Smooth muscle cell (in vitro differentiated cells): ENCODE results near the gene GRK3. TPM values are rescaled to one million over a fixed set of nuclear protein-coding genes. Genes with fewer than 3 reads are reported as not detected.

Source experiments
- DNase-seq: peaks from one replicate; lab custom pipeline; 2025; ENCODE audit not compliant: unreplicated experiment; lab: John Stamatoyannopoulos, UW
- H2AFZ ChIP-seq: fragments of 200-600 bp; sonication (generic); 2 replicates; pipeline ENCODE4 v1.6.0; 2016; ENCODE audit warnings: antibody characterized with exemption, low read depth, mild to moderate bottlenecking
- H3F3A ChIP-seq: fragments of 200-600 bp; sonication (generic); 2 replicates; pipeline ENCODE4 v1.6.0; 2017; ENCODE audit warnings: antibody characterized with exemption, low read depth
- H3K27ac ChIP-seq: fragments of 200-600 bp; sonication (generic); 2 replicates; pipeline ENCODE4 v1.5.1; 2016; ENCODE audit warnings: low read depth, mild to moderate bottlenecking
- H3K27me3 ChIP-seq: fragments of 200-600 bp; sonication (generic); 2 replicates; pipeline ENCODE4 v1.6.1; 2016; ENCODE audit warnings: low read depth, mild to moderate bottlenecking
- H3K36me3 ChIP-seq: fragments of 200-600 bp; sonication (generic); 2 replicates; pipeline ENCODE4 v1.5.1; 2016; ENCODE audit warnings: low read depth
- H3K4me1 ChIP-seq: fragments of 200-600 bp; sonication (generic); 2 replicates; pipeline ENCODE4 v1.5.1; 2016; ENCODE audit warnings: low read depth
- H3K4me2 ChIP-seq: fragments of 200-600 bp; sonication (generic); 2 replicates; pipeline ENCODE4 v1.6.0; 2016; ENCODE audit warnings: mild to moderate bottlenecking
- H3K4me3 ChIP-seq: fragments of 200-600 bp; sonication (generic); 2 replicates; pipeline ENCODE4 v1.5.1; 2016; ENCODE audit warnings: mild to moderate bottlenecking
- H3K79me2 ChIP-seq: fragments of 200-600 bp; sonication (generic); 2 replicates; pipeline ENCODE4 v1.6.0; 2016; ENCODE audit warnings: low read depth, mild to moderate bottlenecking
- H3K9ac ChIP-seq: fragments of 200-600 bp; sonication (generic); 2 replicates; pipeline ENCODE4 v1.6.0; 2016; ENCODE audit warnings: low read depth
- H3K9me3 ChIP-seq: fragments of 200-600 bp; sonication (generic); replicated peaks from 2 replicates; pipeline ENCODE4 v1.5.1; 2016; ENCODE audit warnings: low read depth
- H4K20me1 ChIP-seq: fragments of 200-600 bp; sonication (generic); 2 replicates; pipeline ENCODE4 v1.6.0; 2016; ENCODE audit warnings: low read depth
- CTCF ChIP-seq: fragments of 200-600 bp; sonication (generic); IDR thresholded peaks from 2 replicates; pipeline ENCODE4 v1.5.1; 2017; ENCODE audit warnings: borderline replicate concordance, mild to moderate bottlenecking, antibody characterized with exemption; ENCODE audit not compliant: insufficient read depth, poor library complexity, severe bottlenecking
- WGBS: methylation state at CpG from one replicate; pipeline ENCODE4 v1.1.7; 2016; ENCODE audit warnings: low lambda C conversion rate; 5-methylcytosine and 5-hydroxymethylcytosine counted together
- polyA plus RNA-seq: library from polyadenylated mRNA; unstranded; fragments of >200 nt; fragmentation: Nextera tagmentation; extraction: Ambion mirVana; gene quantifications from 2 replicates; pipeline ENCODE4 v1.2.1, GENCODE V29; 2016
- total RNA-seq: library from RNA; depleted of rRNA; stranded (reverse); fragments of >200 nt; gene quantifications from 2 replicates; pipeline ENCODE4 v1.2.3, GENCODE V29; 2014

The GRK3 gene
- total and polyA plus RNA-seq, 2 experiments from 2014 or later = 1.0 to 4.6 TPM

GRCh38 chr22:25630447-25630846, 66.0 kb downstream of the GRK3 start:
- H3K36me3 ChIP-seq = no peaks in the 10 kb centered on the region
- H4K20me1 ChIP-seq = peaks cover 17% of the 10 kb centered on the region
- H3K4me1 ChIP-seq = peaks cover 5% of the 10 kb centered on the region
- WGBS = 86% methylated on average over 5 of the region's 5 CpGs
- no peaks in the 10 kb centered on the region for H3K9me3 ChIP-seq
- no peak overlapping the region for H3K4me2 ChIP-seq
- H3K4me3 ChIP-seq = no peak overlapping the region
- H3K9ac ChIP-seq = no peak overlapping the region
- no peak overlapping the region for H3K27ac ChIP-seq
- H3K27me3 ChIP-seq = no peaks in the 10 kb centered on the region
- no peak for TF ChIP-seq CTCF
- H3K79me2 ChIP-seq = peaks cover 7% of the 10 kb centered on the region
- H3F3A ChIP-seq = no peaks in the 10 kb centered on the region
- no peak overlapping the region for H2AFZ ChIP-seq
- DNase-seq = no peak

DNA sequence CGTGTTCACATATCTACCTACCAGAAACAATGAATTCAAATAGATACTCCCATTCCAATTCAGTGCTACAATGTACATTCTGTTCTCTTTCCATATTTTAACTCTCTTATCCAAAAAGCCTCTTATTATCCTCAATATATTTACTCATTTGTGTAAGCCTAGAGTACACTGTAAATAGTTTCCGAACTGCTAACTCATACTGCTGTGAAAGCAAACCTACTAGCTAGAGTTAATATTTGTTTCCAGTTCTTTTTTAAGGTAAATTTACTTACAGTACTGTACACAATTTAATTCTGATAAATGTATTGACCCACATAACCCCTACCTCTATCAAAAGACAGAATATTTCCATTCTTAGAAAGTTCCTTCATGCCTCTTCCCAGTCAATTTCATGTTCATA, 71.8 kb downstream of the GRK3 start:
- WGBS = 96% methylated on average over 2 of the region's 2 CpGs
- H3K27ac ChIP-seq = no peak overlapping the region
- peaks cover 7% of the 10 kb centered on the region for H3K79me2 ChIP-seq
- H3K4me3 ChIP-seq = no peak overlapping the region
- no peak overlapping the region for H3K9ac ChIP-seq
- no peaks in the 10 kb centered on the region for H3K4me1 ChIP-seq
- H3K4me2 ChIP-seq = no peak overlapping the region
- no peak for DNase-seq
- no peaks in the 10 kb centered on the region for H4K20me1 ChIP-seq
- no peaks in the 10 kb centered on the region for H3K36me3 ChIP-seq
- no peak overlapping the region for H2AFZ ChIP-seq
- H3K9me3 ChIP-seq = no peaks in the 10 kb centered on the region
- no peak for TF ChIP-seq CTCF
- H3K27me3 ChIP-seq = no peaks in the 10 kb centered on the region
- H3F3A ChIP-seq = no peaks in the 10 kb centered on the region

- Histone ChIP-seq H3K9ac (no peak overlapping the region), H4K20me1 (no peaks in the 10 kb centered on the region), H3K9me3 (no peaks in the 10 kb centered on the region), H3K36me3 (no peaks in the 10 kb centered on the region), H3K27ac (no peak overlapping the region), H3F3A (no peaks in the 10 kb centered on the region), H3K79me2 (peaks cover 7% of the 10 kb centered on the region), H2AFZ (no peak overlapping the region), H3K4me3 (no peak overlapping the region), H3K27me3 (no peaks in the 10 kb centered on the region), H3K4me1 (no peaks in the 10 kb centered on the region), H3K4me2 (no peak overlapping the region)
- DNase-seq = no peak
- TF ChIP-seq CTCF = no peak
- WGBS = 100% methylated on average over 2 of the region's 2 CpGs
Observed at GRCh38 chr22:25637032-25637431, 72.6 kb downstream of the GRK3 start.

- Histone ChIP-seq H3F3A (no peaks in the 10 kb centered on the region), H3K4me2 (no peak overlapping the region), H2AFZ (no peak overlapping the region), H3K27ac (no peak overlapping the region), H3K9me3 (no peaks in the 10 kb centered on the region), H3K4me1 (no peaks in the 10 kb centered on the region), H3K4me3 (no peak overlapping the region), H4K20me1 (no peaks in the 10 kb centered on the region), H3K36me3 (no peaks in the 10 kb centered on the region), H3K9ac (no peak overlapping the region), H3K79me2 (peaks cover 7% of the 10 kb centered on the region), H3K27me3 (no peaks in the 10 kb centered on the region)
- no peak for TF ChIP-seq CTCF
- no peak for DNase-seq
- WGBS = 95% methylated on average over 4 of the region's 4 CpGs
Observed at GRCh38 chr22:25637672-25638071, 73.2 kb downstream of the GRK3 start.
